K562 (cell line): ENCODE results near the gene MYOZ3.

Source experiments
- CEBPB ChIP-seq: fragments of 450-650 bp; IDR thresholded peaks from 2 replicates; pipeline ENCODE4 v1.6.1; 2016; ENCODE audit warnings: missing genetic modification characterization, missing compliant biosample characterization
- CEBPG ChIP-seq, 3 experiments: fragments of 200-800 bp in 1 of 3; sonication (Bioruptor generic) in 1 of 3; sonication (generic) in 1 of 3; formaldehyde crosslinking in 1 of 3; IDR thresholded peaks in 2 of 3; conservative IDR thresholded peaks in 1 of 3; 2 replicates each; pipeline versions ENCODE4 v1.6.1 to v1.8.0; 2016 to 2022; ENCODE audit warnings: missing compliant biosample characterization in 2 of 3, missing genetic modification characterization in 2 of 3, mild to moderate bottlenecking in 1 of 3, missing genetic modification reagents in 1 of 3
- CTCF ChIP-seq, 3 experiments: IDR thresholded peaks in 2 of 3; conservative IDR thresholded peaks in 1 of 3; 2 replicates each; pipeline ENCODE4 v1.5.1; 2011 to 2012; ENCODE audit warnings: low read length in 3 of 3, mild to moderate bottlenecking in 3 of 3, control low read depth in 2 of 3, improper control_type of control experiment in 1 of 3, inconsistent platforms in 1 of 3, low read depth in 1 of 3, mixed read lengths in 1 of 3, moderate library complexity in 1 of 3; ENCODE audit not compliant: insufficient read depth in 2 of 3
- E2F6 ChIP-seq, 2 experiments: IDR thresholded peaks; 2 replicates each; pipeline ENCODE4 v1.6.1; 2011; ENCODE audit warnings: borderline replicate concordance in 1 of 2, control low read depth in 1 of 2, low read depth in 1 of 2, low read length in 1 of 2, mild to moderate bottlenecking in 1 of 2, mixed read lengths in 1 of 2, moderate library complexity in 1 of 2; ENCODE audit not compliant: insufficient read depth in 1 of 2, insufficient read length in 1 of 2, poor library complexity in 1 of 2, severe bottlenecking in 1 of 2; ENCODE audit errors: extremely low read depth in 1 of 2
- NONO ChIP-seq, 2 experiments: fragments of 200-400 bp in 1 of 2; fragments of 450-650 bp in 1 of 2; formaldehyde crosslinking in 1 of 2; IDR thresholded peaks; 2 replicates each; pipeline ENCODE4 v1.6.1; 2017; ENCODE audit warnings: low read depth in 2 of 2, mild to moderate bottlenecking in 2 of 2, moderate library complexity in 2 of 2, low read length in 1 of 2
- REST ChIP-seq, 2 experiments: fragments of 450-650 bp; formaldehyde crosslinking in 1 of 2; IDR thresholded peaks; 2 replicates each; pipeline versions ENCODE4 v1.4.0 to v1.6.1; 2014 to 2020; ENCODE audit warnings: mild to moderate bottlenecking in 2 of 2, borderline replicate concordance in 1 of 2, low read depth in 1 of 2
- TAF1 ChIP-seq: IDR thresholded peaks from 2 replicates; pipeline ENCODE4 v1.6.1; 2011; ENCODE audit warnings: mild to moderate bottlenecking, low read length, moderate library complexity; ENCODE audit not compliant: insufficient read depth, control insufficient read depth, severe bottlenecking; ENCODE audit errors: extremely low read depth
- THRAP3 ChIP-seq: fragments of 450-650 bp; IDR thresholded peaks from 2 replicates; pipeline ENCODE4 v1.6.1; 2016; ENCODE audit warnings: mild to moderate bottlenecking, inconsistent platforms, borderline replicate concordance

GRCh38 chr5:150640311-150641005 lies 20.6 kb upstream of the MYOZ3 start, which contains the start of gene SYNPO:
- TF ChIP-seq E2F6 (IDR thresholded peaks at IDR 0.05; ENCODE audit: borderline replicate concordance in 1 of 2, extremely low read depth in 1 of 2, insufficient read depth in 1 of 2, insufficient read length in 1 of 2, low read depth in 1 of 2, low read length in 1 of 2, poor library complexity in 1 of 2, severe bottlenecking in 1 of 2) (no peak), NONO (IDR thresholded peaks at IDR 0.05; ENCODE audit: low read depth in 2 of 2, low read length in 1 of 2) (no peak), REST (IDR thresholded peaks at IDR 0.05; ENCODE audit: borderline replicate concordance) (no peak), REST (CRISPR knock-in tag; IDR thresholded peaks at IDR 0.05; ENCODE audit: low read depth) (no peak), THRAP3 (no peak), CEBPG (CRISPR knock-in tag; IDR thresholded peaks at IDR 0.05) (peak; percentile 52; the same call in 1 of the 2 replicates), CEBPG (tag; conservative IDR thresholded peaks at IDR 0.05 in 1 of 2, IDR thresholded peaks at IDR 0.05 in 1 of 2) (peak; percentile 63 to 80; a peak in 2 of 4 replicates), CTCF (IDR thresholded peaks at IDR 0.05 in 2 of 3, conservative IDR thresholded peaks at IDR 0.05 in 1 of 3; ENCODE audit: insufficient read depth in 2 of 3, low read depth in 1 of 3, low read length in 3 of 3) (no peak), CEBPB (tag) (peak; percentile 94), TAF1 (no peak)
